ENCODE results near the gene FUOM. TPM values are rescaled to one million over a fixed set of nuclear protein-coding genes. Genes with fewer than 3 reads are reported as not detected.

FUOM gene, protein sequence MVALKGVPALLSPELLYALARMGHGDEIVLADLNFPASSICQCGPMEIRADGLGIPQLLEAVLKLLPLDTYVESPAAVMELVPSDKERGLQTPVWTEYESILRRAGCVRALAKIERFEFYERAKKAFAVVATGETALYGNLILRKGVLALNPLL
- 10 to 100 TPM; 13.3 to 19.7 (median 17.2) TPM for polyA plus RNA-seq (ENCODE audit: insufficient read length in 3 of 3)

DNA sequence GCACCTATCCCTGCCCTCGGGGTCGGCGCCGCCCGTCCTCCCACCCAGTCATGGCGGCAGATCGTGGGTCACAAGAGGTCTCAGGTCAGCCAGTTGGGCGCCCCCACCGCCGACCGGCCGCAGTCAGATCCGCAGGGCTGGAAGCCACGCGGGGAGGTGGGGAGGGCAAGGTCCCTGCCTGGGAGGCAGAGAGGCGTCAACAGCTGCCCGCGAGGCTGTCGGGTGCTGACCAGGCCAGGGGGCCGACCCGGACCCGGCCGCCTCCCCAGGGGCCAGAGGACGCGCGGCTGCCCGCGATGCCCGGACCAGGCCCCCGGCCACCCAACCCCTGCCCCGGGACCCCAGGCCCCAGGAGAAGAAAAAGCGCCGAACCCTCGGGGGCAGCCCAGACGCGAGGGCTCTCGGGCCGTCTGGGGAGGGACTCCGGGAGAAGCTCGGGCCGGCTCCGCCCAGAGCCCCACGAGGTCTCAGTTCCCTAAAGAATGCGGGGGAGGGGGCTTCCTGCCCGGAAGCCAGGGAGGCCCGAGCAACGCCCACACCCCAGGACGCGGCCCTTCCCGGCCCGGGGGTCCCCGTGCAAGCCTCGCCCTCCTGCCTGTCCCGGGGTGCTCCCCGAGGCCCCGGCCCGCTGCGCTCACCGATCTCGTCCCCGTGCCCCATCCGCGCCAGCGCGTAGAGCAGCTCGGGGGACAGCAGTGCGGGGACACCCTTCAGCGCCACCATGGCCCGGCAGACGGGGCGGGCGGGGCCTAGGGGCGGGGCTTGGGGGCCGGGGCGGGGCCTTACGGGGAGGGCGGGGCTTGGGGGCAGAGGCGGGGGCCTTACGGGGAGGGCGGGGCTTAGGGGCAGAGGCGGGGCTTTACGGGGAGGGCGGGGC is at the start of gene FUOM:
Gene FUOM (minus strand): TSS at position 735 of the 877 bp plus-strand sequence. CDS start 12 bp downstream, at position 723.
- peak in 1 of 3 donors; percentile 71 for DNase-seq (ENCODE audit: low read depth in 3 of 3, low spot score in 2 of 3)

DNA sequence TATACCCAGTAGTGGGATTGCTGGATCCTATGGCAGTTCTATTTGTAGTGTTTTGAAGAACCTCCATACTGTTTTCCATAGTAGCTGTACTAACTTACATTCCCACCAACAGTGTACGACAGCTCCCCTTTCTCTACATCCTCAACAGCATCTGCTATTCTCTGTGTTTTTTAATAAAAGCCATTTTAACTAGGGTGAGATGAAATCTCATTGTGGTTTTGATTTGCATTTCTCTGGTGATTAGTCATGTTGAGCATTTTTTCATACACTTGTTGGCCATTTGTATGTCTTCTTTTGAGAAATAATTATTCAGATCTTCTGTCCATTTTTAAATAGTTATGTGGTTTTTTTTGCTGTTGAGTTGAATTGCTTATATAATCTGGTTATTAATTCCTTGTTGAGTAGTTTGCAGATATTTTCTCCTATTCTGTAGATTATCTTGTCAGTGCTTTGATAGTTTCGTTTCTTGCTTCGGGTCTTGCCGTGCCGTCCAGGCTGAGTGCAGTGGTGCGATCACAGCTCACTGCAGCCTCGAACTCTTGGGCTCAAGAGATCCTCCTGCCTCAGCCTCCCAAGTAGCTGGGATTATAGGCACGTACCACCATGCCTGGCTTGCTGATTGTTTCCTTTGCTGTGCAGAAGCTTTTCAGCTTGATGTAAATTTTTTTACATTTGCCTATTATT is 48.2 kb upstream of the FUOM start:
- DNase-seq (ENCODE audit: low read depth in 3 of 3, low spot score in 2 of 3), result no peak

DNA sequence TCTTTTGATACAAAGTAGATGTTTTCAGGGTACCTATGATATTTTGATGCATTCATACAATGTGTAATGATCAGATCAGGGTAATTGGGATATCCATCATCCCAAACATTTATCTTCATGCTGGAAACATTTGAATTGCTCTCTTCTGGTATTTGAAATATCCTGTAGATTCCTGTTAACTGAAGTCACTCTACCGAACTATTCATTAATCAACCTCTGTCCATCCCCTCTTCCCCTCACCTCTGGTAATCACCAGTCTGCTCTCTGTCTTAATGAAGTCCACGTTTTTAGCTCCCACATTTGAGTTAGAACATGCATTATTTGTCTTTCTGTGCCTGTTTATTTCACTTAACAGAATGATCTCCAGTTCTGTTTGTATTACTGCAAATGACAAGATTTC is 47.5 kb upstream of the FUOM start:
- DNase-seq (ENCODE audit: low read depth in 3 of 3, low spot score in 2 of 3), result no peak

DNA sequence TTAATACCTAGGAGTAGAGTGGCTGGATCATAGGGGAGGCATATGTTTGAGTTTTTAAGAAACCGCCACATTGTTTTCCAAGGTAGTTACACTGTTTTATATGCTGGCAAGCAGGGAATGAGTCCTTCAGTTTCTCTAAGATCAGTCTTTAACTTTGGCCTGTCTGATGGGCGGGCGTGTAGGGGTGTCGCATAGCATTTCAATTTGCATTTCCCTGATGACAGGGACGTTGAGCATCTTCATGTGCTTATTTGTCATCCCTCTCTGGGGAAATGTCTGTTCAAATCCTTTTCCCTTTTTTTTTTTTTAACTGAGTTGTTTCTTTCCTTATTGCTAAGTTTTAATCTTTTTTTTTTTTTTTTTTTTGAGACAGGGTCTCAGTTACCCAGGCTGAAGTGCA is 46.0 kb upstream of the FUOM start:
- no peak for DNase-seq (ENCODE audit: low read depth in 3 of 3, low spot score in 2 of 3)

DNA sequence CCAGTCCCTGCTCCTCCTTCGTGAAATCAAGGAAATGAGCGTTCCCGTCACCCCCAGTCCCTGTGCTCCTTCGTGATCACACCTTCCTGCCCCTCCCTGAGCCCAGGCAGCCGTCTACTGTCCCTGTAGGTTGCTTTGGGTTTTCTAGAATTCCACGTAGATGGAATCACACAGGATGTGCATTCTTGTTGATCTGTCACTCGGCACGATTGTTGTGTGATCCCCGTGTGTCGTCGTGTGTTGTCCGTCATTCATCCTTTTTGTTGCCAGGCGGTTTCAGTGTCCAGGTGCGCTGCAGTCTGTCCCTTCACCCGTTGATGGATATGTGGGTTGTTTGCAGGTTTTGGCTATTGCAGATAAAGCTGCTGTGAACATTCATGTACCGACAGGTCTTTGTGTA is 45.5 kb upstream of the FUOM start:
- DNase-seq (ENCODE audit: low read depth in 3 of 3, low spot score in 2 of 3), result no peak

DNA sequence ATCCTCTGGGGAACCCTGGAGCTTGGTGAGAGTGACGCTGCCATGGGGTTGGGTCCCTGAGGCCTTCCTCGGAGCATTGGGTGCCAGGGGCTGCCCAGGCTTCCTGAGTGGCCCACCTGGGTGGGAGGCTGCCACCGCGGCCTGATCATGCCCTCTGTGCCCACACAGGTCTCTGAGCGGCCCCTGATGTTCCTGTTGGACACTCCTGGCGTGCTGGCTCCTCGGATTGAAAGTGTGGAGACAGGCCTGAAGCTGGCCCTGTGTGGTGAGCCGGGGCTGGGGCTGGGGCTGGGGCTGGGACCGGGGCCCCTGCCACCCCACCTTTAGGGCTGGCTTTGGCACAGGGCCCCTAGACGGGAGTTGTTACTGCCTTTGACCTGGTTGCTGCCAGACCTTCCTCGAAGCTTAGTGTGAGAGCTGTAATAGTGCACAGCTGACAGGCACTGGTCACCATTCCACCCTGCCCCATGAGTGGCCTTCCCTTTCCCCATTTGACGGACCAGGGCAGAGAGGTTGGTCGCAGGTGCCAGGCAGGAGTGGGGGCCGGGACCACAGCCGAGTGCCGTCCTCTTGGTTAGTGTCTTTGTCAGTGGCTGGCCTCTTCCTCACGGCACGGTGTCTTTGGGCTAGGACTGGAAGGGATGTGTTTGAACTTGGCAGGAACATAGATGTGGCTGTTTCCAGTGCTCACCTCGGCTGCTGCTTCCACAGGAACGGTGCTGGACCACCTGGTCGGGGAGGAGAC is 44.3 kb upstream of the FUOM start:
- DNase-seq (ENCODE audit: low read depth in 3 of 3, low spot score in 2 of 3), result no peak

DNA sequence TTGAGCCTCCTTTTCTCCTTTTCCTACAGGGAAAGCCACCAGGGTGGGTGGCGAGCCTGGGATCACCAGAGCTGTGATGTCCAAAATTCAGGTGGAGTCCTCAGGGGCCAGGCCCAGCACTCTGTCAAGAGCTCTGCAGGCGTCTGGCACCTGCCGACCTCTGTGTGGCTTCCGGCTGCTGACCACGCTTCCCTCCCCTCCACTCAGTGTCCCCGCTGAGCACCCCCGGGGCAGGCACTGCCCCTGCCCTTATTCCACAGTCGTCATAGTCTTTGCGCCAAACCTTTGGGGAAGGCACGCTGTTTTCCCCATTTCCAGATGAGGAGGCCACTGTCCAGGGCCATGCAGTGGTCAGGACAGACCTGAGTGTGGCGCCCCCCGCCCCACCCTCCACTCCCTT is 43.7 kb upstream of the FUOM start:
- DNase-seq (ENCODE audit: low read depth in 3 of 3, low spot score in 2 of 3), result no peak

DNA sequence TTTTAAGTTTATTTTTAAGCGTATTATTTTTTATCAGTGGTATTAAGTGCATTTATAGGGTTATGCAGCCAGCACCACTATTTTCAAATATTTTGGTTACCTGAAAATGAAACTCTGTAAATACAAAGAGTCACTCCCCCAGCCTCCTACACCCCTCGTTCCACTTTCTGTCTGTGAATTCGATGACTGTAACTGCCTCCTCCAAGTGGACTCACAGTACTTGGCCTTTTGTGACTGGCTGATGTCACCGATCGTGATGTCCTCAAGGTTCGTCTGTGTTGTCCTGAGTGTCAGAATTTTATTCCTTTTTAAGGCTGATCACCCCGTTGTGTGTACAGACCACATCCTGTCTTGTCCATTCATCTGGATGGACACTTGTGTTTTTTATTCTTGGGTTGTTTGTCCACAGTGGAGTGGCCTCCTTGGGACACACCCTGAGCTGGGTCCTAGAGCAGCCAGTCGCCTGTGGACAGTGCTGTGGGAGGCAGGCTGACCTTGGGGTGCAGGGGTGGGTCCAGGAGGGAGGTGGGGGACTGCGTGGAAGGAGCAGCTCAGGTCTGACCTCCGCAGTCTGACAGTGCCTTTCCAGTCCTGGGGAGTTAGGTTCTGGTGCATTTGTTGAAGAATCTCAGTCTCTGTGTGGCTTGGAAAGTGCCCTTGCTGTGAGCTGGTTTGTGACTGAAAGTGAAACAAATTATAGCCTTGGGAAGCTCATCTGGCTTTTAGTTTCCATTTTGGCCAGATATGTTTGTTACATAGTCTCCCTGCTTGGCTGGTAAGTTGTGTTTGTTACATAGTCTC is 43.0 kb upstream of the FUOM start:
- no peak for DNase-seq (ENCODE audit: low read depth in 3 of 3, low spot score in 2 of 3)

DNA sequence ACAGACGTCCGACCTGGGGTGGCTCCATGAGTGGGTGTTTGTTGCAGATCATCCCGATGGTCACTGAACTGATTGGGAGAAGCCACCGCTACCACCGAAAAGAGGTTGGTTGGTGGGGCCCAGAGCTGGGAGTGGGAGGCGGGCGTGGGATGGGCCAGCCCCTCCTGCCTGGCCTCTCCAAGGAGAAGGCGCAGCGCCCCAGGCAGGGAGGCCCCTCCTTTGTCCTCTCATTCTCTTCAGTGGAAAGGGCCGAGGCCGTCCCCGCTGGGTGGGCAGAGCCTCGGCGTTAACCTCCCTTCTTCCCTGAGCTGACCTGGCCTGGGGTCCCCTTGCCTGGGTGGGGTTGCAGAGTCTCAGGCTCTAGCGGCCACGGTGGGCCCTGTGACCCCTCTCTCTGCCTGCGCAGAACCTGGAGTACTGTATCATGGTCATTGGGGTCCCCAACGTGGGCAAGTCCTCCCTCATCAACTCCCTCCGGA is 41.3 kb upstream of the FUOM start:
- DNase-seq (ENCODE audit: low read depth in 3 of 3, low spot score in 2 of 3), result no peak

DNA sequence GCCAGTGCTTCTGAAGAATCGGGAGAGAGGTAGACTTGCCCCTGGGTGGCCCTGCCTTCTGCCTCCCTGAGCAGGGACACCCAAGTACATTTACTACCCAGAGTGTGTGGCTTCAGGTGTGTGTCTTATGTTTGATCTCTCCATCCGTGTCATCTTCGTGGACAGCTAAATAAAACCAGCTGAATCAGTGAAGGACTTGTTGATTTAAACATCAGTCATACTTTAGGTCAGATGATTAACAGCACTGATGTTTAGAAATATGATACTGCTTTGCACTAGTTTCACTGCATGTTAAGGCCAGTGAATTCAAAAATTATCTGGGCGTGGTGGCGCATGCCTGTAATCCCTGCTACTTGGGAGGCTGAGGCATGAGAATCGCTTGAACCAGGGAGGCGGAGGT is 40.1 kb upstream of the FUOM start:
- DNase-seq (ENCODE audit: low read depth in 3 of 3, low spot score in 2 of 3), result no peak

DNA sequence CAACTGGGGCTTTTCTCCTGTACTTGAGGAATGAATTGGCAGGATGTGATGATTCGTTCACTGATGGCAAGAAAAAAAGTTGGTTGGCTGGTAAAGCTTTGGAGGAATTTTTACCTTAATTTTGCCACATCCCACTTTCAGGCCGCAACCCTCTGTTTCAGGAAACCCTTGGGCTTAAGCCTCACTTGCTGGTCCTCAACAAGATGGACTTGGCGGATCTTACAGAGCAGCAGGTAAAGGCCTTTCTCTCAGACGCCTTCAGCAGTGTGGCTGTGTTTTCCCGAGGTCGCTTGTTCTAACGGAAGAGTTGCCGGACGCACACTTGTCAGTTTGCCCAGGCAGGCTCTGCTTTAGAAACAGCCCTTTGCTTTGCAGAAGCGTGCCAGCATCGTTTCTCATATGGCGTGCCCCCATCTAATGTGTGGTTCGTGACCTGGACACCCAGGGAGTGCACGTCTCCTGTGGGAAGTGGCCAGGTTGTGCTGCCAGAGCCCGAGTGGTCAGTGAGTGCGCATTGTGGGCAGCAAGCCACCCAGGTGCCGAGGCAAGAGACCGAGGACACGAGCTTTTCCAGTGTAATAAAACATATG is 38.3 kb upstream of the FUOM start:
- DNase-seq (ENCODE audit: low read depth in 3 of 3, low spot score in 2 of 3), result no peak

DNA sequence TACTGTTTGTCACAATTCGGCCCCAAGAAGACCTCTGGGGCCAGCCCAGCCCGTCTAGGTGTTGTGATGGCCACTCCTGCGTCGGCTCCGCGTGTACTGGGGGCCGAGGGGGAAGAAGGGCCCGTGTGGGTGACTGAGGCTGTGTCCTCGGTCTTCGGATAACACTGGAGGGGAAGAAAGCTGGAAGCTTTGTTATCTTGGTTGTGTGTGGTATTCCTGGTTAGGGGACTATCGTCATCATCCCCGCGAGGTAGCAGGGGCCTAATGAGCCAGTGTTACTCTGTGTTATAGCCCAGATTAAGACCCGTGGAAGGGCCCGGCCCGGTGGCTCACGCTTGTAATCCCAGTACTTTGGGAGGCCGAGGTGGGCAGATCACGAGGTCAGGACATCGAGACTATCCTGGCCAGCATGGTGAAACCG is 37.0 kb upstream of the FUOM start:
- no peak for DNase-seq (ENCODE audit: low read depth in 3 of 3, low spot score in 2 of 3)

DNA sequence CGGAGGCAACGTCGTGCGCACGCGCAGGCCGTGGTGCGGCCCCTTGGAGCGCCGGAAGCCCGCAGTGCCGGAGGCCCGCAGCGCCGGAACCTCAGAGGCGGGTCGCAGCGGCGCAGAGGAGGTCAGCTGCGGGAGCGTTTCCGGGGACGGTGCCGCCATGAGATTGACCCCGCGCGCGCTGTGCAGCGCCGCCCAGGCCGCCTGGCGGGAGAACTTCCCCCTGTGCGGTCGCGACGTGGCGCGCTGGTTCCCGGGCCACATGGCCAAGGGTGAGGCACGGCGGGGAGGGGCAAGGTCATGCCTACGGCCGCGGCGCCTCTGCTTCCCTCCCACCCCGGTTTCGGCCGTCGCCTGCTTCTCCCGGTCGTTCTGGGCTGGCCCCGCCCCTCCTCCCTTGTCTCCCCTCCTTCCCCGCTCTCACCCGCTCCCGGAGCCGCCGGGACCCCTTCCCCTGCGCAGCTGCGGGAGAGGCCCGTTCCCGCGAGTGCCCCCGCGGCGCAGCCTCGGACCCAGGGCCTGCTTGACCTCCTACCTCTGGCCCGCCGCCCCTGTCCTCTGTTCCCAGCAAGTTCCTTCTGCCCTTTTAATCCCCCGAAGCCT is 36.3 kb upstream of the FUOM start, which contains the start of gene MTG1:
Gene MTG1 (plus strand): TSS at position 94 of the 600 bp plus-strand sequence. CDS start 64 bp downstream, at position 158.
- peak; percentile 83 to 88 (median 85) for DNase-seq (ENCODE audit: low read depth in 3 of 3, low spot score in 2 of 3)

DNA sequence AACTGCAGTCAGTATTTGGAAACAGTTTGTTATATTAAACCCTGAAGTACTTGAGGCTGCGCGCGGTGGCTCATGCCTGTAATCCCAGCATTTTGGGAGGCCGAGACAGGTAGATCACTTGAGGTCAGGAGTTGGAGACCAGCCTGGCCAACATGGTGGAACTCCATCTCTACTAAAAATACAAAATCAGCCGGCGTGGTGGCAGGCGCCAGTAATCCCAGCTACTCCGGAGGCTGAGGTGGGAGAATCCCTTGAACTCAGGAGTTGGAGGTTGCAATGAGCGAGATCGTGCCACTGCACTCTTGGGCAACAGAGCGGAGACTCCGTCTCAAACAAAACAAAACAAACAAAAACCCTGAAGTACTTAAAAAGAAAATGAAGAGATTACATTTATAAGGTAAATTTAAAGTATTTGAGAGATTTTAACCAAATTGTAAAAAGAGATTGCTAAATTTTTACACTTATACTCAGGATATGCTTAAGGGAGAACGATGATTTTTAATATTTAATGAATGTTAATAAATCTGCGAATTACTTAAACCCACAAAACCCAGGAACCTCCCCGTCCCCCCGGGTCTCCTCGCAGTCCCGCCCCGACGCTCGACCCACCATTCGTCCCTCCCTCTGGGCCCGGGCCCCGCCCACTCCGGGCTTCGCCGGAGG is 35.7 kb upstream of the FUOM start:
- DNase-seq (ENCODE audit: low read depth in 3 of 3, low spot score in 2 of 3), result no peak

DNA sequence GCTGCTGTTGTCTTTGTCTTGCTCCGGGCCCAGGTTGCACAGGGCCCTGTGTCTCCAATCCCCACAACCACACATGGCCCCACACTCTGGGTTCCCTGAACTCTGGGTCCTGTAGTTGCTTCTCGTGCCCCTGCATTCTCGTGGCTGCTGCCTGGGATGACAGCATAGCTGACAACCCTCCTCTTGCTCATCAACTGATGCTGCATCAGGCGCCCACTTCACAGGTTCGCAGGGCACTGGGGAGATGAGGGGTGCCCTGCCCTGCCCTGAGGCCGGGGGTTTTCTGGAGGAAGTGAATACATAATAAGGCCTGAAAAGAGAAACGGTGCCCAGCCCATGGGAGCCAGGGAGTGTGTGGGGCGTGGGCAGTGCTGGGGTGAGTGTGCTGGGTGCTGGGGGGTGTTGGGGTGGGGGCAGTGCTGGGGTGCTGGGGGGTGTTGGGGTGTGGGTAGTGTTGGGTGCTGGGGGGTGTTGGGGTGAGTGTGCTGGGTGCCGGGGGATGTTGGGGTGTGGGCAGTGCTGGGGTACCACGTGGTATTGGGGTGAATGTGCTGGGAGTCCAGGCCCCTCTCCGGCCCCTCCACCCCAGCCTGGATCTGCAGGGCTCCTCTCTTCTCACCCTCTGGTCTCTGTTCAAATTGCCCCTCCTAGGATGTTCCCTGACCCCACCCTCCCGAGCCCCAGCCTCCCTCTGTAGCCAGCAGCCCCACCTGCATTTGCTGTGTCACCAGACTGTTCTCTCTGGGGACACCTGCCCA is 34.1 kb upstream of the FUOM start:
- no peak for DNase-seq (ENCODE audit: low read depth in 3 of 3, low spot score in 2 of 3)

DNA sequence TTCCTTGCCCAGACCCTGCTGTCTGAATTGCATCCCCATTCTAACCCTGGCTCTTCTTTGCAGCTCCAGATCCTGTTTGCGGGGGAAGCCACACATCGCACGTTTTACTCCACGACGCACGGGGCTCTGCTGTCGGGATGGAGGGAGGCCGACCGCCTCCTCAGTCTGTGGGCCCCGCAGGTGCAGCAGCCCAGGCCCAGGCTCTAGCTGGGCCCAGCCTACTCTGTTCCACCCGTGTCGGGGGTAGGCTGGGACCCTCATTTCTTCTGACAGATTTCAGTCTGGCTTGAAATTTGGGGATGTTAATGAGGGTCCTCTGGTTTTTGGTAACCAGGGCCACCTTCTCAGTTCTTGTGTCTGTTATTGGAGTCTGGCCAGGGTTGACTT is 33.4 kb upstream of the FUOM start:
- no peak for DNase-seq (ENCODE audit: low read depth in 3 of 3, low spot score in 2 of 3)

DNA sequence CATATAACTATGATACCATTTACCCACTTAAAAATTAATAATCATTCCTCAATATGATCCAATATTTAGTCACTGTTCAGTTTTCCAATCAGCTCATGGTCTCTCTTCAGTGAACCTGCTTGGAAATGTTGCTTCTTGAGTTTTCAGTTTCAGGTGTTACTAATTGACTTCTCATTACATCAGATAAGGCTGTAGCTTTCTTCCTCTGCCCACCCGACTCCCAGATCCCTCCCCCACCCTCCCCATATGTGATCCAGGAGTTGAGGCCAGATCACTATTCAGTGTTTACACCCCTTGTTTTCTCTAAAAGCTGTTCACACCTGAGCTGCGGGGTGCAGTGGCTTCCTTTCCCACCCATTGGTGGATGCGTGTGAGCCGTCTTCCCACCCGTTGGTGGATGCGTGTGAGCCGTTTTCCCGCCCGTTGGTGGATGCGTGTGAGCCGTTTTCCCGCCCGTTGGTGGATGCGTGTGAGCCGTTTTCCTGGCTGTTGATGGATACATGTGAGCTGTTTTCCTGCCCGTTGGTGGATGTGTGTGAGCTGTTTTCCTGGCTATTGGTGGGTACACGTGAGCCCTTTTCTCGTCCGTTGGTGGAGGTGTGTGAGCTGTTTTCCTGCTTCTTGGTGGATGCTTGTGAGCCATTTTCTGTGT is 32.9 kb upstream of the FUOM start:
- DNase-seq (ENCODE audit: low read depth in 3 of 3, low spot score in 2 of 3), result no peak
